CD4-positive, alpha-beta T cell treated with Interleukin-17A for 1 hour (primary cell): ENCODE data around the gene TARDBP.
"Not testable (repeated sequence)": the region's sequence is repeated elsewhere in the genome, so short reads cannot be mapped to it uniquely, and the experiment has no call there.

ENCODE experiments used
- DNase-seq: peaks from one replicate; pipeline ENCODE4 v3.0.0-alpha.2; 2020

Gene TARDBP

GRCh38 chr1:11012260-11013159 lies at the start of gene TARDBP:
TSS of gene TARDBP (plus strand) at chr1:11012654. CDS start at chr1:11013728, 1,074 bp downstream.
- peak; percentile 92 for DNase-seq

DNA sequence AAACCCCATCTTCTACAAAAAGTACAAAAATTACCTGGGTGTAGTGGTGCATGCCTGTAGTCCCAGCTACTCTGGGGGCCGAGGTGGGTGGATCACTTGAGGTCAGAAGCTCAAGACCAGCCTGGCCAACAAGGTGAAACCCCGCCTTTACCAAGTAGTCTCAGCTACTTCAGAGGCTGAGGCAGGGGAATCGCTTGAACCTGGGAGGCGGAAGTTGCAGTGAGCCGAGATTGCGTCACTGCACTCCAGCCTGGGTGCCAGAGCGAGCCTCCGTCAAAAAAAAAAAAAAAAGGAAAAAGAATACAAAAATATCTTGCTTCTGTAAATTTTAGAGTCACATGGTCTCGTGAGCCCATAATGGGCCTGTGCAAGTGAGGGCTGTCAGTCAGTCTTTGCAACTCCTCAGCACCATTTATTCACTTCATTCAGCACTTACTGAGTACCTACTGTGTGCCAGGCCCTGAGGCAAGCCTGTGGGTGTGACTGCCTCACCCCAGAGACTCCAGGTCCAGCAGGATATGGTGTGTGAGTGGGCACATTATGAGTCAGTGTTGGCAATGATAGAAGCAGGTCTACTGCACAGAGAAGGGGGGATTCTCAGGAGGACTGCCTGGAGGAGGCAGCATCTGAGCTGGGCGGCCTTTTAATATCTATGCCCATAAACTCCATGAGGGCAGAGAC lies 46.8 kb upstream of the TARDBP start:
- DNase-seq = peak; percentile 25

DNA sequence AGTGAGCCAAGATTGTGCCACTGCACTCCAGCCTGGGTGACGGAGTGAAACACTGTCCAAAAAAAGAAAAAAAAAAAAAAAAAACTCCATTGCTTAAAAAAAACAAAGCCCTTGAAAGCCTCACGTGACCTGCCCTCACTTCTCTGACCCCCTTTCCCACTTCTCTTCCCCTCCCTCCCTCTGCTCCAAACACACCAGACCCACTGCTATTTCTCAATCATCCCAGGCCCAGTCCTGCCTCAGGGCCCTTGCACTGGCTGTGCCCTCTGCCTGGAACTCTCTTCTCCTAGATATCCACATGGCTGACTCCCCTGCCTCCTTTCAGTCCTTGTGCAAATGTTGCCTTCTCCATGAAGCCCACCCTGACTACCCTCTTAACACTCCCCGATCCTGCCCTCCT lies 45.4 kb upstream of the TARDBP start:
- no peak for DNase-seq

- DNase-seq = no peak
Measured at GRCh38 chr1:10968411-10968826, 44.0 kb upstream of the TARDBP start.

GRCh38 chr1:10969267-10969970 lies 43.0 kb upstream of the TARDBP start:
- no peak for DNase-seq

- DNase-seq = no peak
Measured at GRCh38 chr1:10969971-10970332, 42.5 kb upstream of the TARDBP start.

- no peak for DNase-seq
Measured at GRCh38 chr1:10973552-10973951, 38.9 kb upstream of the TARDBP start.

- no peak for DNase-seq
Measured at GRCh38 chr1:10973956-10974881, 38.2 kb upstream of the TARDBP start.

DNA sequence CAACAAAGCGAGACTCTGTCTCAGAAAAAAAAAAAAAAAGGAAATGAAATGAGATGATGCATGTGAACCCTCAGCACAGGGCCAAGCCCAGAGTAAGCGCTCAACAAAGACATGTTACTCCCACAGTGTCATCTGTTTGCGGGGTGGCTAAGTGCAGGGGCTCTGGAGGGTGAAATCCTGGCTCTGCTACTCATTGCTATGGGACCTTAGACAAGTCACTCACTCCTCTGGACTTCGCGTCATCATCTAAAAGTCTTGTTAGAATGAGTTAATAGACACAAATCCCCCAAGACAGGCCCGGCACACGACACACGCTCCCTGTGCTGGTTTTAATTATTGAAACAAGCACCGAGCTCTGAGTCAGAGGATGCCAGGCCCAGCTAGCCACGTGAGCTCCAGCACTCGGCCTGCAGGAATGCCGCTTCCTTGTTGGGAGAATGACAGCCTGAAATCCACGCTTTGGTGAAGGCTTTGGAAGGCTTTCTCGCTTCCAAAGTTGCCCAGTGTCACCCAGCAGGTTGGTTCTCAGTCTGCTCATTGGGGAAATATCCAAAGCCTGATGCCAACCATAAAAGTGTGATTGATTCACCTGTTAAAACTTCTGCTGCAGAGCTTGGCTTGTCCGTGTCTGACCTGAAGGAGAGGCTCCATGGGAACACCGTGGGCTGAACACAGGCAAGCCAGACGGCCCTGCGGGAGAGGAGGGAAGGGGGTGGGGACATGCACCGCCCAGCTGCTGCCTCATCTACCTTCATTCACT lies 36.7 kb upstream of the TARDBP start:
- DNase-seq = no peak

- no peak for DNase-seq
Measured at GRCh38 chr1:10978719-10979118, 33.7 kb upstream of the TARDBP start.

- peak; percentile 3 for DNase-seq
Measured at GRCh38 chr1:10979483-10979920, 33.0 kb upstream of the TARDBP start.

DNA sequence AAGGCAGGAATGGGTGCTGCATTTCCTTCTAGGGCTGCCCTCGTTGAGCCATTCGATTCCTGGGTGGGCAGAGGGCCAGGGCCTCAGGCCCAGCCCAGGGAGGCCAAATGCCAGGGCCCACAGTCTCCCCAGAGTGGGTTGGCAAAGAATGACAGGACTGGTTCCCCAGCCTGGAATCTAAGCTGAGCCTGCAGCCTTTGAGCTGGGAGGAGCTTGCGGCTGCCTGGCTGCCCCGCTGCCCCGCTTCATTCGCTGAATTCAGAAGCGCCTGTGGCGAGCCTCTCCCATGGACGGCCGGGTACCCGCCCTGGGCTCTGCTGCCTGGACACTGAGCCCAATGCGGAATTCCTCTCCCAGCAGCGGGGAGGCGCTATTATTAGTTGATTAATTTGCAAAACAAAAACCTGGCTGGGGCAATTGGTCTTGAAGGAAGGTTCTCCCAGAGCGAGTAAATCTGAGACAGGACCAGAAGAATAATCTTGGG lies 32.3 kb upstream of the TARDBP start:
- DNase-seq = no peak

DNA sequence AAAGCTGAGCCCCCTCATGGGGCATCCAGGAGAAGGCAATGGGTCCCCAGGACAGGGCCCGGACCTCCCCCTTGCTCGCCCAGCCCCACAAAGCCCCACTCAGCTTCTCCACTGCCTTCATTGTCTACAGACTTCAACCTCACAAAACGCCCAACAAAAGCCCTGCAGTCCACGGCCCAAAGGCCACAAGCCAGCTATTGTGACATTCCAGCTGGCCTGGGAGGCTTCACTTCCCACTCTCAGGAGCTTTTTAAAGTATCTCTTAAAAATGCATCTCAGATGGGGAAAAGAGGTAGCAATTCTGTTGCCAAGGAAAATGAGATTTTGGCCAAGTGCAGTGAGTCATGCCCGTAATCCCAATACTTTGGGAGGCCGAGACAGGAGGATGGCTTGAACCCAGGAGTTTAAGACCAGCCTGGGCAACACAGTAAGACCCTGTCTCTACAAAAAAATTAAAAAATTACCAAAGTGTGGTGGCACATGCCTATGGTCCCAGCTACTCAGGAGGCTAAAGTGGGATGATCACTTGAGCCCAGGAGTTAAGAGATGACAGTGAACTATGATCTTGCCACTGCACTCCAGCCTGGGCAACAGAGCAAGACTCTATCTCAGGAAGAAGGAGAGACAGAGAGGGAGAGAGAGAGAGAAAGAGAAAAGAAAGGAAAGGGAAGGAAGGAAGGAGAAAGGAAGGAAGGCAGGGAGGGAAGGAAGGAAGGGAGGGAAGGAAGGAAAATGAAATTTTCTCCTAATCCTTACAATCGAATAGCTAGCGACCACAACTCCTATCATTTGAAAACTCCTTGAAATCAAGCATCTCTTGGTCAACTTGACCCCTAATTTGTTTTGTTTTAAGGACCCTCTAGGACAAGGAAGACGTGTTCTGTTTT lies 31.4 kb upstream of the TARDBP start:
- DNase-seq = no peak

DNA sequence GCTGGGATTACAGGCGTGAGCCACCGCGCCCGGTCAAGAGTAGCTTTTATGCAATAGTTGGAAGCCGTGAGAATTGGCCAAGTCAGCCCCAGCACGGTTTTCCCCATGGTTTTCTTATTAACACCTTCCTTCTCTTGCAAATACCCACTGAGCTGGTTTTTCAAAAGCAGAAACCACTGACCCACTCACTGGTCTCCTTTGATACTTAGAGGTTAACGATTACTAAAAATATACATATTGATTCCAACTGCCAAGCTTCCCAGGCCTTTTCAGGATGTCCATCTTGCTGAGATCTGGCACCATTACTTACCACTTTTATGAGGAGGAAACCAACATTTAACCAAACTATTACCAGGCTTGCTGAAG lies 25.9 kb upstream of the TARDBP start:
- DNase-seq = no peak

GRCh38 chr1:10987840-10988417 lies 24.5 kb upstream of the TARDBP start:
- DNase-seq = no peak

GRCh38 chr1:10989095-10989494 lies 23.4 kb upstream of the TARDBP start:
- no peak for DNase-seq

DNA sequence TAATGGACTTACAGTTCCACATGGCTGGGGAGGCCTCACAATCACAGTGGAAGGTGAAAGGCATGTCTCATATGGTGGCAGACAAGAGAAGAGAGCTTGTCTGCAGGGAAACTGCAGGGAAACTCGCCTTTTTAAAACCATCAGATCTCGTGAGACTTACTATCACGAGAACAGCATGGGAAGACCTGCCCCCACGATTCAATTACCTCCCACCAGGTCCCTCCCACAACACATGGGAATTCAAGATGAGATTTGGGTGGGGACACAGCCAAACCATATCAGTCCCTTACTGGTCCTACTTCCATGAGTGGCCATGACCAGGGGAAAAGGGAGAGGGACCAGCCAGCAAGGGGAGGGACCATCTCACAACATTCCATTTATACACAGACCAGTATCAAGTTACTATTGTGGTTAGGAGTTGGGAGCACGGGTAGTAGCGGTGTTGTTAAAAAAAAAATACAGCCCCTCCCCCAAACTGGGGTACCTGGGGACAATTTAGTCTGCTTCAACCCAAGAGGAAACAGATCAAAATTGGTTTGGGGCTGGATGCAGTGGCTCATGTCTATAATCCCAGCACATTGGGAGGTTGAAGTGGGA lies 22.4 kb upstream of the TARDBP start:
- not testable (repeated sequence) for DNase-seq

DNA sequence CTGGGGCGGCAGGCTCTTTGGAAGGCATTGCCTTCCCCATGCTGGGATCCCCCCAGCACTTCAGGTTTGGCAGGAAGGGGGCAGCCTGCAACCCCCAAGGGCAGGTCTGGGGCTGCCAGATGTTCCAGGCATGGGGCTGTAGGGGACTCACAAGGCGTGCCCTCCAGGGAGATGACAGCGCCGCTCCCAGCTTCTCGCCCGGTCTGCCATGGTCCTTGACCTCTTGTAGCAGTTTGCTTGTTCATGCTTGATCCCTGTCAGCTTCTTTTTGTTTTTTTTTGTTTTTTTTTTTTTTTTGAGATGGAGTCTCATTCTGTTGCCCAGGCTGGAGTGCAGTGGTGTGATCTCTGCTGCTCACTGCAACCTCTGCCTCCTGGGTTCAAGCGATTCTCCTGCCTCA lies 21.6 kb upstream of the TARDBP start:
- DNase-seq = no peak

DNA sequence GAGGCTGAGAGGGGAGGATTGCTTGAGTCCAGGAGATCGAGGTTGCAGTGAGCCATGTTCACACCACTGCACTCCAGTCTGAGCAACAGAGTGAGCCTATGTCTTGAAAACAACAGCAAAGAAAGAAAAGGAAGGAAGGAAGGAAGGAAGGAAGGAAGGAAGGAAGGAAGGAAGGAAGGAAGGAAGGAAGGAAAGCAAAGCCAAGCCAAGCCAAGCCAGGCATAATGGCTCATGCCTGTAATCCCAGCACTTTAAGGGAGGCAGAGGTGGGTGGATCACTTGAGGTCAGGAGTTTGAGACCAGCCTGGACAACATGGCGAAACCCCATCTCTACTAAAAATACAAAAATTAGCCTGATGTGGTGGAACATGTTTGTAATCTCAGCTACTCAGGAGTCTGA lies 20.4 kb upstream of the TARDBP start:
- not testable (repeated sequence) for DNase-seq

DNA sequence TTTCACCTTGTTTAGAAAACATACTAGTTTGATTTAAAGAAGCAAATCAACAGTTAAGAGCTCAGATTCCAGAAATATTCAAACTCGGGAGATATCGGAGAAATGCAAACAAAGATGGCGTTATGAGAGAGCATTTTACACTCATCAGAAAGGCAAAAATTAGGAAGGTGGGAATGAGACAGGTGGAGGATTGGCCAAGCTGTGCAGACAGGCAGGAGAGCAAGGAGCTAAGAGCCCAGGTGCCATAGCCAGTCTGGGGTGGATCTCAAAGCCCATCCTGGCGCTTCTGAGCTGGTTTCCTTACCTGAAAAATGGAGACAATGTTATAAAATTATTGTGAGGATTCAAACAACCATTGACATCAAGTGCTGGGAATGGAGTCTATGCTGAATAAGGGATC lies 19.6 kb upstream of the TARDBP start:
- DNase-seq = no peak
